HL-60/S4 treated with retinoic acid at 250 ng/mL for 4 days and 3 days (cell line): Measurements from ENCODE around the gene PLXNA2.

Experiments
- in situ Hi-C: fragments of 300-500 bp; cut with MboI; formaldehyde crosslinking; loops from 2 replicates; pipeline ENCODE4 v1.7.0; 2022; ENCODE audit warnings: low sequenced_read_pairs

The PLXNA2 gene

DNA sequence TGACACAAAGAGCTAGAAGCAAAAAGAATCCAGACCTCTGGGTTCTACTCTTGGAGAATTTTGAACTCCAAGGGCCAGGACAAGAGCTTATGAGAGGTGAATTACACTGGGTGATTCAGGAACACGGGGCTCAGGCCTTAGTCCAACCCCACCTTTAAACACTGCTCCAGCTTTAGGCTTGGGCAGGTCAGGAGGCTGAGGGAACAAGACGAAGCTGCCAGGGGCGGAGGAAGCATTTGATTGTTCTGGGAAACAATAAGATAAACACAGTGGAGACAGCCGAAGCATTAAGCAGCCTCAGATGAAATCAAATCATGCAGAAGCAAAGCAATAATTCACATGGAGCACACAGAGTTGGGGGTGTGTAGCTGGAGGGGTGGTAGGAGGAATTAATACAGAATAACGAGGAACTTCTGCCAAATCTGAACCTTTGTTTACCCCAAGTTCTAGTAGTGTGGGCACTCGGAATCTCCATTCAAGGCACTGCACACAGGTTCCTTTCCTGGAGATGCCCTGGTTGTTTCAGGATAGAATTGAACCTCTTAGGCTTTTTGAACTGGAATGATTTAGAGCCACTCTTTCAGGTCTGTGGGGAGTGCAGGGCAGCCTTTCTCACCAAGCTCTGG, 93.2 kb downstream of the PLXNA2 start:
- in situ Hi-C loops = no loop called here

- in situ Hi-C loops = no loop called here
Measured at GRCh38 chr1:208149776-208150514, 94.2 kb downstream of the PLXNA2 start.

DNA sequence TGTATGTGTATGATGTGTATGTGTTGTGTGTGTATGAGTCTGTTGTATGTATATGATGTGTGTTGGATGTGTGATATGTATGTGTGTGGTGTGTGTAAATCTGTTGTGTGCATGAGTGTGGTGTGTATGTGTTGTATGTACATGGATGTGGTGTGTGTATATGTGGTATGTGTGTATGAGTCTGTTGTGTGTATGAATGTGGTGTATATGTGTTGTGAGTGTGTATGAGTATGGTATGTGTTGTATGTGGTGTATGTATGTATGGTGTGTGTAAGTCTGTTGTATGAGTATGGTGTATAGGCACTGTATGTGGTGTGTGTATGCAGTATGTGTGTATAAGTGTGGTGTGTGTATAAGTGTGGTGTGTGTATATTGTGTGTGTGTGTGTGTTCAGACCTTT, 95.0 kb downstream of the PLXNA2 start:
- in situ Hi-C loops = no loop called here

GRCh38 chr1:208148380-208148779, 95.8 kb downstream of the PLXNA2 start:
- in situ Hi-C loops = no loop called here

- in situ Hi-C loops = no loop called here
Measured at GRCh38 chr1:208146650-208147049, 97.5 kb downstream of the PLXNA2 start.

DNA sequence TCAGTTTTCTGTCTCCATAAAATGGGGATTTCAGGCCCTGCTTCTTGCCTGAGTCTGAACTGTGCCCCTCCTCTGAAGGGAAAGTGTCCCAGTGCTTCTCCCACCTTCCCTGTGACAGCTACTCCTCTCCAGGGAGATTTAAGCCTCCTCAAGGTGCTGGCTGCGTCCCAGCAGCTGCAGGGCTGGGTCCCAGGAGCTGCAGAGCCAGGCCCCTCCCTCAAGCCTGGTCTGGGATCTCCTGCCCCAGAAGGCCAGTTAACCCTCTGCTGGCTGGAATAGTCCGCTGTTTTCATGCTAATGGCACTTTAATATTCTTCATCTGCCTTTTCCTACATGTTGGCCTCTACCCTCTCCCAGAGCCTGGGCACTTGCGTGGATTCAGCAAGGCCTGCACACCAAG, 99.0 kb downstream of the PLXNA2 start:
- in situ Hi-C loops = no loop called here

DNA sequence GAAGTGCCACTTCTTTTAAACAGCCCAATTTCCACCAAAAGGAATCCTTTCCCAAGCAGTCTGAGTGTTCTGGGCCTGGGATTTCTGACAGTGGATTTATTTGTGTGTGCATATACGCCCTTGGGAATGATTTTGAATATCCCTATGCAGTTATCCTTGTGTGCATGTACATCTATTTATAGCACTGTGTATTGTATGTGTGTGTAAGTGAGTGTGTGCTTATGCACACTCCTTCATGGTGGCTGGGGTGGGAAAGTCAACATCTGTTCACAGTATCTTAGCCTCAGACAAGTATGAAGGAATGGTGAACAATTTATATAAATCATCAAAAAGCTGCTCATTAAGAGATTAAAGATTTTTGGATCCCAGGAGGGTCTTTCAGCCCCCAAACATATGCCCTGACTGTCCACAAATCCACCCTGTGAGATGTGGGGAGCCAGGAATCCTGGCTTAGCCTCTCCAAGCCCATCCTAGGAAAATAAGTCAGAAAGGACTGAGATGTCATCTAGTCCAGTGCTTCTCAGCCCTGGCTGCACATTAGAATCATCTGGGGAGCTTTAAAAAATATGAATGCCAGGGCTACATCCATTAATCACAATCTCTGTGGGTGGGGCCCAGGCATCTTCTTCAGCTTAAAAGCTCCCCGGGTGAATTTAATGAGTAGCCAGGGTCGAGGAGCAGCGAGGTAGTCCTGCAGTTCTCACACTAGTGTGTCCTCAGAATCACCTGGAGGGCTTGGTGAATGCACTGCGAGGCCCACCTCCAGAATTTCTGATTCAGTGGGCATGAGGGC, 101.4 kb downstream of the PLXNA2 start:
- in situ Hi-C loops = no loop called here

- in situ Hi-C loops = no loop called here
Measured at GRCh38 chr1:208141610-208142192, 102.5 kb downstream of the PLXNA2 start.

DNA sequence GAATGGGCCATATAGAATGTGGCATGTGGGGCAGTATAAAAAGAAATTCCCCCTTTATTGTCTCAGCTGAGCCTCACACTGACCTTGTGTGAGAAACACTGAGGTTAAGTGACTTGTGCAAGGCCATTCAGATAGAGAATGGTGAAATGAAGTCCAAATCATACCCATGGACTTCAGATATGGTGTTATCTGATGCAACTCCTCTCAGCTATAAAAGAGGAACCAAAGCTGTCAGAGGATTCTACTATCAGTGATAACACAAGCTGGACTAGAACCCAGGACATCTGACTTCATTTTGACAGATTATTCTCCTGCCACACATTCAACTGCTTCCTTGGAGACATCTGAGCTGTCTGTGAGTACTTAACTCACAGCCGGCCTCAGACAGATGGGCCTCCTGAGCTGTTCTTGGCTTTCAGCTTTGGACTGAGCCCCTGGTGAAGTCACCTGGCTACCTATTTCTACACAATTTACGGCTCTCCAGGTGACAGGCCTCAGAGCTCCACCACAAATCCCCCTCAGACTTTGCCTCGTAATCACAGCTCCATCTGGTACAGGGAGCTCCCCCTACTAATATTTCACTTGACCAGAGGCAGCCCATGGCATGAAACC, 104.6 kb downstream of the PLXNA2 start:
- in situ Hi-C loops = no loop called here

DNA sequence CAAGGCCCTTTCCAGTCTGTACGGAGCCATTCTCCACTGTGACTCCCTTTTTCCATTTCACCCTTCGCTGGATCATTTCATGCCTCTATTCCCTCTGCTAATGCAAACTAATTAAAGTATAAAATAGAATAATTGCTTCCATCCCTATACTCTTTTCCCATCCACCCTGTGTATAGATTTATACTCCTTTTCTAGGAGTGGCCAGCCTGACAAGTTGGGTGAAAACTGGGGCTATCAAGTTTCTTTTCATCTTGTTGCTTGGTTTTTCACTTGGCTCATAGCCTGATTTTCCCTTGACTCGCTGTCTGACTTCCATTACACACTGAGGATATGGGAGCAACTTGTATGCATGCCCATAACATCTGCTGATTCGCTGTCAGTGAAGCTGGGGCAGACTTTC, 107.0 kb downstream of the PLXNA2 start:
- in situ Hi-C loops = no loop called here

GRCh38 chr1:208136459-208137182, 107.6 kb downstream of the PLXNA2 start:
- in situ Hi-C loops = no loop called here

GRCh38 chr1:208135354-208135753, 108.8 kb downstream of the PLXNA2 start:
- in situ Hi-C loops = no loop called here

GRCh38 chr1:208134491-208134890, 109.7 kb downstream of the PLXNA2 start:
- in situ Hi-C loops = no loop called here

- in situ Hi-C loops = no loop called here
Measured at GRCh38 chr1:208133355-208133754, 110.8 kb downstream of the PLXNA2 start.

DNA sequence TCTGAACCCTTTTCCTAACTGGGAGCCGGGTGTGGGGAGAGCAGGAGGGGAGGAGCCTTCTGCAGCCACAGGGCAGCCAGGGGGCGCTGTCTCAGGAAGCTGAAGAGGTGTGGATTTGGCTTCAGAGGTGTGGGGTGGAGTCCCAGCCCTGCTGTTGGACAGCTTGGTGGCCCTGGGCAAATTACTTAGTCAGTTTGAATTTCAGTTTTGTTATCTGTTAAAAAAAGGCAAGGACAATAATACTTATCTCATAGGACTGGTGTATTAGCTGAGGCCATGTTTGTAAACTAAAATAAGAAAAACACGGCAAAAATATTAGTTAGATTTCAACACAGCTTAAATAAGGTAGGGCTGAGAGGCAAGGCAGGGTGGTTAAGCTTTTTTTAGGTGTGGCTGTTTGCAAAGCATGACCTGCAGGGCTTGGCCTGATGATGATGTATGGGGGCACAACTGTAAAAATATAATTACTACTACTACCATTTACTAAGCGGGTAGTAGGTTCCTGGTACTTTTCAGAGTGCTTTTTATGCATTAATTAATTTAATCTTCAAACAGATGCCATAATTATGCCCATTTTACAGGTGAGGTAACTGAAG, 111.8 kb downstream of the PLXNA2 start:
- in situ Hi-C loops = no loop called here

GRCh38 chr1:208131621-208132286, 112.4 kb downstream of the PLXNA2 start:
- in situ Hi-C loops = no loop called here

- in situ Hi-C loops = no loop called here
Measured at GRCh38 chr1:208129487-208129886, 114.7 kb downstream of the PLXNA2 start.

DNA sequence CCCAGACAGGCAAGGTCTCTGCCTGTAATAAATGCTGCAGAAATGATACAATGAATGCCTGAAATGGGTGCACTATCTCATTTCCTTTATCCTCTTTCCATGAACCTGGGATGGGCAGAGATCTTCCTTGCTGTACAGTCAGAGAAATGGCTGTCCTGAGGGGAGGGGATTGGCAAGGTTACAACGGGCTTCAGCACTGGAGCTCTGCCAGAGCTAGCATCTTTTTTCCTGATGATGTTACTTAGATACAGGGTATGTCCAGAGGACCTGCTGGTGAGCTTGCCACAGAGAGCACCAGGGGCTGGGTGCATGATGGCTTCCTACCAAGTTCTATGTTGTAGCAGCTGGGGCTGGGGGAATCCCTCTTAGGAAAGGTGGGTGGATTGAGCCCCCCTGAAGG, 115.1 kb downstream of the PLXNA2 start:
- in situ Hi-C loops = no loop called here

GRCh38 chr1:208127792-208128529, 116.2 kb downstream of the PLXNA2 start:
- in situ Hi-C loops = no loop called here
